HG03039 (cell line): ENCODE data around the gene COL13A1.

Experiments used
- ATAC-seq: cut with Tn5 transposase; IDR thresholded peaks from one replicate; pipeline ENCODE4 v1.9.1; 2021; ENCODE audit warnings: mild to moderate bottlenecking, moderate library complexity; ENCODE audit not compliant: unreplicated experiment

COL13A1 gene

GRCh38 chr10:69844698-69845097 lies 43.0 kb downstream of the COL13A1 start:
- no peak for ATAC-seq

- no peak for ATAC-seq
Observed at GRCh38 chr10:69845574-69846292, 44.0 kb downstream of the COL13A1 start.

- no peak for ATAC-seq
Observed at GRCh38 chr10:69846293-69846921, 44.7 kb downstream of the COL13A1 start.

GRCh38 chr10:69847458-69847857 lies 45.8 kb downstream of the COL13A1 start:
- ATAC-seq, result no peak

GRCh38 chr10:69847883-69848282 lies 46.2 kb downstream of the COL13A1 start:
- ATAC-seq, result no peak

- ATAC-seq, result no peak
Observed at GRCh38 chr10:69848454-69848853, 46.7 kb downstream of the COL13A1 start.

- ATAC-seq, result no peak
Observed at GRCh38 chr10:69849825-69850224, 48.1 kb downstream of the COL13A1 start.

GRCh38 chr10:69850440-69850839 lies 48.7 kb downstream of the COL13A1 start:
- no peak for ATAC-seq

GRCh38 chr10:69851306-69851705 lies 49.6 kb downstream of the COL13A1 start:
- no peak for ATAC-seq

- ATAC-seq, result no peak
Observed at GRCh38 chr10:69853064-69853463, 51.4 kb downstream of the COL13A1 start.

- ATAC-seq, result no peak
Observed at GRCh38 chr10:69854511-69855345, 53.0 kb downstream of the COL13A1 start.

GRCh38 chr10:69855346-69856111 lies 53.8 kb downstream of the COL13A1 start:
- no peak for ATAC-seq

- no peak for ATAC-seq
Observed at GRCh38 chr10:69856601-69857166, 55.0 kb downstream of the COL13A1 start.

- no peak for ATAC-seq
Observed at GRCh38 chr10:69858201-69858600, 56.5 kb downstream of the COL13A1 start.

GRCh38 chr10:69860271-69860670 lies 58.6 kb downstream of the COL13A1 start:
- no peak for ATAC-seq

- no peak for ATAC-seq
Observed at GRCh38 chr10:69861251-69862240, 59.8 kb downstream of the COL13A1 start.

GRCh38 chr10:69862882-69863530 lies 61.3 kb downstream of the COL13A1 start:
- no peak for ATAC-seq

GRCh38 chr10:69863580-69863979 lies 61.9 kb downstream of the COL13A1 start:
- no peak for ATAC-seq

- no peak for ATAC-seq
Observed at GRCh38 chr10:69864321-69864720, 62.6 kb downstream of the COL13A1 start.
